MCF 10A (cell line): ENCODE results near the gene ERVMER34-1. TPM values are rescaled to one million over a fixed set of nuclear protein-coding genes. Genes with fewer than 3 reads are reported as not detected.

Source experiments
- BruUV-seq: library from RNA; stranded (reverse); fragments of 400-500 nt; replicated peaks from 2 replicates; lab custom pipeline; 2021; lab: Mats Ljungman, UMichigan
- CTCF ChIA-PET: fragments of 300-600 bp; sonication (Branson Sonifier 250); formaldehyde crosslinking; extraction: SDS; loops from one replicate; lab custom pipeline; 2021; ENCODE audit warnings: antibody characterized with exemption, inconsistent platforms; lab: Yijun Ruan, JAX
- POLR2A ChIA-PET: fragments of 300-600, 350-650 bp; sonication (Branson Sonifier 250); formaldehyde crosslinking; extraction: SDS; loops from one replicate; lab custom pipeline; 2020; ENCODE audit warnings: antibody characterized with exemption, inconsistent platforms; lab: Yijun Ruan, JAX
- DNase-seq: peaks from one replicate; pipeline ENCODE4 v3.0.0-alpha.2; 2018; ENCODE audit not compliant: unreplicated experiment
- H3K27ac Mint-ChIP-seq: one replicate; pipeline ENCODE4 v1.8.0; 2022; ENCODE audit warnings: mild to moderate bottlenecking, low read depth, mixed read lengths; ENCODE audit not compliant: unreplicated experiment
- H3K27me3 Mint-ChIP-seq: one replicate; pipeline ENCODE4 v1.8.0; 2022; ENCODE audit warnings: mixed read lengths; ENCODE audit not compliant: insufficient read depth, unreplicated experiment
- H3K36me3 Mint-ChIP-seq: one replicate; pipeline ENCODE4 v1.8.0; 2022; ENCODE audit warnings: mild to moderate bottlenecking, moderate library complexity, mixed read lengths; ENCODE audit not compliant: insufficient read depth, unreplicated experiment
- H3K4me1 Mint-ChIP-seq: one replicate; pipeline ENCODE4 v1.8.0; 2022; ENCODE audit warnings: mixed read lengths; ENCODE audit not compliant: insufficient read depth, unreplicated experiment
- H3K4me3 Mint-ChIP-seq: one replicate; pipeline ENCODE4 v1.8.0; 2022; ENCODE audit warnings: mild to moderate bottlenecking, moderate library complexity, mixed read lengths; ENCODE audit not compliant: unreplicated experiment
- H3K9me3 Mint-ChIP-seq: one replicate; pipeline ENCODE4 v1.8.0; 2022; ENCODE audit warnings: mixed read lengths; ENCODE audit not compliant: unreplicated experiment
- CTCF ChIP-seq: fragments of 200-600 bp; IDR thresholded peaks from one replicate; pipeline ENCODE4 v1.8.0; 2022; ENCODE audit warnings: antibody characterized with exemption, mild to moderate bottlenecking; ENCODE audit not compliant: unreplicated experiment
- intact Hi-C: fragments of 100-400 bp; cut with micrococcal nuclease; formaldehyde crosslinking; loops from 2 replicates; pipeline ENCODE4 v1.14.1; 2022
- total RNA-seq: library from RNA; stranded (reverse); gene quantifications from 2 replicates; pipeline ENCODE4 v1.2.3, GENCODE V29; 2022

Gene ERVMER34-1
- total RNA-seq, 1 experiment from 2014 or later: 6.7 TPM

- Mint-ChIP-seq H3K4me3 (peak overlapping the region; percentile 84), H3K9me3 (no peaks in the 10 kb centered on the region), H3K27ac (peak overlapping the region; percentile 94), H3K4me1 (peaks cover 20% of the 10 kb centered on the region), H3K27me3 (no peaks in the 10 kb centered on the region), H3K36me3 (peaks cover 48% of the 10 kb centered on the region)
- TF ChIP-seq CTCF: no peak
- ChIA-PET POLR2A (interaction anchor here (0.6 to 4.1 kb wide), 40 partner anchors 9 to 1520 kb away, joined by 3 to 61 read pairs (median 5); partner anchors contain the start of genes RASL11B and USP46), CTCF (interaction anchor here (0.6 to 2.7 kb wide), 14 partner anchors 8 to 270 kb away, joined by 3 to 29 read pairs (median 3); no protein-coding TSS in a partner anchor)
- BruUV-seq: no TSS peak
- intact Hi-C loops: loop anchor here (1.0 to 5.0 kb wide), 6 partner anchors 39 to 270 kb away; partner anchors contain the start of genes ERVMER34-1 and RASL11B
- DNase-seq: peak; percentile 97
These were observed 38.7 kb downstream of the ERVMER34-1 start for GRCh38 chr4:52712251-52713130.

- Mint-ChIP-seq H3K27me3 (no peaks in the 10 kb centered on the region), H3K36me3 (peaks cover 42% of the 10 kb centered on the region), H3K9me3 (no peaks in the 10 kb centered on the region), H3K27ac (peak overlapping the region; percentile 94), H3K4me1 (peaks cover 20% of the 10 kb centered on the region), H3K4me3 (peak overlapping the region; percentile 84)
- ChIA-PET CTCF (interaction anchor here (0.6 to 2.7 kb wide), 7 partner anchors 9 to 565 kb away, joined by 3 to 29 read pairs (median 3); no protein-coding TSS in a partner anchor), POLR2A (interaction anchor here (0.6 to 4.1 kb wide), 31 partner anchors 8 to 1202 kb away, joined by 3 to 61 read pairs (median 5); partner anchors contain the start of genes RASL11B and USP46)
- DNase-seq: no peak
- TF ChIP-seq CTCF: no peak
- no TSS peak for BruUV-seq
- intact Hi-C loops: loop anchor here (1.0 to 5.0 kb wide), 6 partner anchors 39 to 271 kb away; partner anchors contain the start of genes ERVMER34-1 and RASL11B
These were observed 39.4 kb downstream of the ERVMER34-1 start for GRCh38 chr4:52711834-52712250.

GRCh38 chr4:52711272-52711671 lies 40.0 kb downstream of the ERVMER34-1 start:
- Mint-ChIP-seq H3K4me1 (peaks cover 20% of the 10 kb centered on the region), H3K27ac (no peak overlapping the region), H3K36me3 (peaks cover 36% of the 10 kb centered on the region), H3K9me3 (no peaks in the 10 kb centered on the region), H3K27me3 (no peaks in the 10 kb centered on the region), H3K4me3 (peak overlapping the region; percentile 84)
- TF ChIP-seq CTCF: no peak
- POLR2A ChIA-PET: interaction anchor here (1.2 to 4.1 kb wide), 15 partner anchors 9 to 166 kb away, joined by 3 to 61 read pairs (median 7); partner anchors contain the start of genes RASL11B and USP46
- CTCF ChIA-PET: interaction anchor here (0.6 to 2.7 kb wide), 3 partner anchors 42 to 564 kb away, joined by 3 to 19 read pairs (median 3); no protein-coding TSS in a partner anchor
- DNase-seq: no peak
- BruUV-seq: no TSS peak
- intact Hi-C loops: loop anchor here (5.0 kb wide), 1 partner anchor 126 kb away; no protein-coding TSS in a partner anchor
